Uterine smooth muscle cell (primary cell): Measurements from ENCODE around the gene SPP2. TPM values are rescaled to one million over a fixed set of nuclear protein-coding genes. Genes with fewer than 3 reads are reported as not detected.

Source experiments
- total RNA-seq: library from RNA; depleted of rRNA; stranded (reverse); fragments of >200 nt; gene quantifications from 2 replicates; pipeline ENCODE4 v1.2.3, GENCODE V29; 2014

SPP2 gene
- total RNA-seq, result not detected in 2 replicates

GRCh38 chr2:234050455-234051135, at the start of gene SPP2:
TSS of gene SPP2 (plus strand) at chr2:234050702. CDS start at chr2:234050787, 85 bp downstream.

Other genes with a start within 250 kb of the SPP2 start
- gene HJURP, start 196.2 kb upstream of the SPP2 start, total RNA-seq, result 15.7 and 46.5 TPM in 2 replicates
- gene TRPM8, start 133.3 kb upstream of the SPP2 start, total RNA-seq, result 0.12 TPM in 1 of 2 replicates, not detected in the other